Stimulated activated CD4-positive, alpha-beta T cell treated with anti-CD3 and anti-CD28 coated beads, Interleukin-4, amount 100 ng/mL, for 4 hours (primary cell): ENCODE results near the gene ENTPD1.
"Not testable (repeated sequence)": the region's sequence is repeated elsewhere in the genome, so short reads cannot be mapped to it uniquely, and the experiment has no call there.

Source experiments
- DNase-seq, 2 experiments: peaks; one replicate each; pipeline ENCODE4 v3.0.0-alpha.2; 2020

The ENTPD1 gene

GRCh38 chr10:95798096-95798855, 42.3 kb downstream of the ENTPD1 start:
- no peak for DNase-seq

GRCh38 chr10:95800286-95800685, 44.3 kb downstream of the ENTPD1 start:
- DNase-seq = not testable (repeated sequence)

DNA sequence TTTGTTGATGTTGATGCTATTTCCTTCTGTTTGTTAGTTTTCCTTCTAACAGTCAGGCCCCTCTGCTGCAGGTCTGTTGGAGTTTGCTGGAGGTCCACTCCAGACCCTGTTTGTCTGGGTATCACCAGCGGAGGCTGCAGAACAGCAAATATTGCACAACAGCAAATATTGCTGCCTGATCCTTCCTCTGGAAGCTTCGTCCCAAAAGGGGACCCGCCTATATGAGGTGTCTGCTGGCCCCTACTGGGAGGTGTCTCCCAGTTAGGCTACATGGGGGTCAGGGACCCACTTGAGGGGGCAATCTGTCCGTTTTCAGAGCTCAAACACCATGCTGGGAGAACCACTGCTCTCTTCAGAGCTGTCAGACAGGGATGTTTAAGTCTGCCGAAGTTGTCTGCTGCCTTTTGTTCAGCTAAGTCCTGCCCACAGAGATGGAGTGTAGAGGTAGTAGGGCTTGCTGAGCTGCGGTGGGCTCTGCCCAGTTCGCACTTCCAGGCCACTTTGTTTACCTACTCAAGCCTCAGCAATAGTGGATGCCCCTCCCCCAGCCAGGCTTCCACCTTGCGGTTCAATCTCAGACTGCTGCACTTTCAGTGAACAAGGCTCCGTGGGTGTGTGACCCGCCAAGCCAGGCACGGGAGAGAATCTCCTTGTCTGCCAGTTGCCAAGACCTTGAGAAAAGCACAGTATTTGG, 50.9 kb downstream of the ENTPD1 start:
- DNase-seq = not testable (repeated sequence)

DNA sequence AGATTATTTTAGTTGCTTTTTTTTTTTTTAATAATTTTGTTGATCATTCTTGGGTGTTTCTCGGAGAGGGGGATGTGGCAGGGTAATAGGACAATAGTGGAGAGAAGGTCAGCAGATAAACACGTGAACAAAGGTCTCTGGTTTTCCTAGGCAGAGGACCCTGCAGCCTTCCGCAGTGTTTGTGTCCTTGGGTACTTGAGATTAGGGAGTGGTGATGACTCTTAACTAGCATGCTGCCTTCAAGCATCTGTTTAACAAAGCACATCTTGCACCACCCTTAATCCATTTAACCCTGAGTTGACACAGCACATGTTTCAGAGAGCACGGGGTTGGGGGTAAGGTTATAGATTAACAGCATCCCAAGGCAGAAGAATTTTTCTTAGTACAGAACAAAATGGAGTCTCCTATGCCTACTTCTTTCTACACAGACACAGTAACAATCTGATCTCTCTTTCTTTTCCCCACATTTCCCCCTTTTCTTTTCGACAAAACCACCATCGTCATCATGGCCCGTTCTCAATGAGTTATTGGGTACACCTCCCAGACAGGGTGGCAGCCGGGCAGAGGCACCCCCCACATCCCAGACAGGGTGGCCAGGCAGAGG, 52.8 kb downstream of the ENTPD1 start:
- DNase-seq = not testable (repeated sequence)

DNA sequence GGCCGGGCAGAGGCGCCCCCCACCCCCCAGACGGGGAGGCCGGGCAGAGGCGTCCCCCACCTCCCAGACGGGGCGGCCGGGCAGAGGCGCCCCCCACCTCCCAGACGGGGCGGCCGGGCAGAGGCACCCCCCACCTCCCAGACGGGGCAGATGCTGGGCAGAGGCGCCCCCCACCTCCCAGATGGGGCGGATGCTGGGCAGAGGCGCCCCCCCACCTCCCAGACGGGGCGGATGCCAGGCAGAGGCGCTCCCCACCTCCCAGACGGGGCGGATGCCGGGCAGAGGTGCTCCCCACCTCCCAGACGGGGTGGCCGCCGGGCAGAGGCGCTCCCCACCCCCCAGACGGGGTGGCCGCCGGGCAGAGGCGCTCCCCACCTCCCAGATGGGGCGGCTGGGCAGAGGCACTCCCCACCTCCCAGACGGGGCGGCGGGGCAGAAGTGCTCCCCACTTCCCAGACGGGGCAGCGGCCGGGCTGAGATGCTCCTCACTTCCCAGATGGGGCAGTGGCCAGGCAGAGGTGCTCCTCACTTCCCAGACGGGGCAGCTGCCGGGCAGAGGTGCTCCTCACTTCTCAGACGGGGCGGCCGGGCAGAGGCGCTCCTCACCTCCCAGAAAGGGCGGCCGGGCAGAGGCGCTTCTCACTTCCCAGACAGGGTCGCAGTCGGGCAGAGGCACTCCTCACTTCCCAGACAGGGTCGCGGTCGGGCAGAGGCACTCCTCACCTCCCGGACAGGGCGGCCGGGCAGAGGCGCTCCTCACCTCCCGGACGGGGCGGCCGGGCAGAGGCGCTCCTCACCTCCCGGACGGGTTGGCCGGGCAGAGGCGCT, 53.6 kb downstream of the ENTPD1 start:
- no peak for DNase-seq

GRCh38 chr10:95810198-95810976, 54.4 kb downstream of the ENTPD1 start:
- DNase-seq = no peak

- DNase-seq = no peak
Observed at GRCh38 chr10:95813054-95813685, 57.2 kb downstream of the ENTPD1 start.

DNA sequence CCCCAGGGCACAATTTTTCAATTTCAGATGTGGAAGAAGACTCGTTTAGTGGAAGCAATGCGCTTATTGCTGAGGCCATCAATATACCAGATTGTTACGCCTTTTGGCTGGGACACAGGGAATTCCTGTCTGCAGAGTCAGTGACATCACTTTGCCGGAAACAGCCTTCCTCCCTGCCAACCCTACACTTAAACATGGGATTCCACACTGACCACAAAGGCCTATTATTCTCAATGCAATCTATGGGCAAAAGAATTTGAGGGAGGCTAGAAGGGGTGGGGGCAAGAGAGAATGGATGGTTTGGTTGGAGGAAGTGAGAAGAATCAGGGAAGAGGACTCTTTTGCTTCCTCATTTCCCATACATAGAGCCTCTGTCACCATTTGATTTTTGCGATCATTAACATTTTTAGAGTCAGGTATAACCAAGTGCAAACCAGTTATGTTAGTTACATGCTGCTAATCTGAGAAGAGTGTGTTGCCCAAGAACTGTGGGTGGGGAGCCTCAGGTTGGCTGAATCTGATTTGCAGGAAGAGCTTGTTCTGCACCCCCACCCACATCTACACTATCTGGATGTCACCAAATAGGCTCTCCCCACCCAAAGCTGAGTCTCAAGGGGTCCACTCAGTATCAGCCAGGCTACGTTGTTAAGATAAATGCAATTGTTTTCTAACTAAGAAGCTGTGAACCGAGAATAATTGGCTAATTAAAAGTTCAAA, 58.2 kb downstream of the ENTPD1 start:
- no peak for DNase-seq

DNA sequence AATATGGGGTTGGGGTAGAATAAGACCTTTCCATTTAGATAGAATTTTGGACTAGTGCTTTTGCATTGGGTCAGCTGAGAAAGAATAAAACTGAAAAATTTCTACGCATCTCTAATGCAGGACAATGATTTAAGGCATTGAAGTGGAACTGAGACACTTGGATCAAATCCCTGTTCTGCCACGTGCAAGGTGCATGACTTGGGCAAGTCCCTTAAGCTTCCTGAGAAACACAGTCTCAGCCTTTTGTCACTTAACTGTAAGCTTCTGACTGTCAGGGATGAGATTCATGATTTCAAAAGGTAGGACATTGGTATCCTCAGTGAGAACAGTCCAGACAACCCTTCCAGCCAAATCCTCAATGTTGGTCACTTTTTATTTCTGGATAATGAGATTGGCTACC, 59.2 kb downstream of the ENTPD1 start:
- no peak for DNase-seq

GRCh38 chr10:95815701-95816240, 59.8 kb downstream of the ENTPD1 start:
- DNase-seq = no peak

GRCh38 chr10:95818010-95818409, 62.0 kb downstream of the ENTPD1 start:
- no peak for DNase-seq

- no peak for DNase-seq
Observed at GRCh38 chr10:95818668-95819067, 62.7 kb downstream of the ENTPD1 start.

DNA sequence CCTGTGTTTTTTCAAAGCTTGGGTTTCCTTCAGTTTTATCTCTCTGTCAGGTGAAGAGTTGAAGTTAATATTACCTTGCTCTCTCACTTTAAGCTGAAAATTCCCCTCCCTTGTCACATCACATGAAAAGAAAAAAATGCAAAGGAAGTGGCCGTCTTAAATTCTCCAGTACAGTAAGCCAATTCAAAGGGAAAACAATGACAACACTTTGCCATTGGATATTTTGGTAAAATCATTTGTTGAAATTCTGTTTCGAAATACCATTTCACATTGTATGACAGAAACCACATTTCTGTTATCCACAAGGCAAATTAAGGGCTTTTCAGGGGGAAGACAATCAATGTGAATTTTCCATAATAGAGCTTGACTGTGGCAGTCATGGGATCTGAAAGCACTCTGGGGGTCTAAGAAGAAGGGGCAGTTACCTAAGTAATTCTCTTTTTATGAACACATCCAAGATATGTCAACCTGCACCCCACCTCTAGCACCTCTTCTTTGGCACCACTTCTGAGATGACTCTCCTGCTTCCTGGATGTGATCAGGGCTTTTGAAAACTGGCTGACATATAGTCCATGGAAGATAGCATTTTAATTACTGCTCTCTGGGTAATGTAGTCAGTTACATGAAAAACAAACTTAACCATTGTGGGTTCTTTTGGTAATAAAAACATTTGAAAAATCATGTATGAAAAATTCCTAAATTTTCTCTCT, 63.8 kb downstream of the ENTPD1 start:
- DNase-seq = no peak

DNA sequence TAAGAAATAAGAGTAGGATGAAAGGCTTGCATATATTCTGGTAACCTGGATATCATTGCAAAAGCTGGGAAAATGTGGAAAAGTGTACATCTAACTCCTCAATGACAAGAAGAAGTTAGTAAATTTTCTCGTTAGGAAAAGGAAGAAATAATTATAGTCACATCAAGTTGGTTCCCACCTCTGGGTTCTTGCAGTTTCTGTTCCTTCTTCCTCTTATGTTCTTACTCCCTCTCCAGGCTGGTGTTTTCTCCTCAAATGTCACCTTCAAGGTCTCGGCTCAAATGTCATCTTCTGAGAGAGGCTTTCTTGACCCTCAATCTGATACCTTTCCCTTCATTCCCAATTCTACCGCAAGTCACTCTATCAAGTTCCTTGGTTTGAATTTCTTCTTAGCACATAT, 64.4 kb downstream of the ENTPD1 start:
- DNase-seq = no peak

GRCh38 chr10:95821720-95822119, 65.8 kb downstream of the ENTPD1 start:
- DNase-seq = no peak

GRCh38 chr10:95830044-95830443, 74.1 kb downstream of the ENTPD1 start:
- no peak for DNase-seq

DNA sequence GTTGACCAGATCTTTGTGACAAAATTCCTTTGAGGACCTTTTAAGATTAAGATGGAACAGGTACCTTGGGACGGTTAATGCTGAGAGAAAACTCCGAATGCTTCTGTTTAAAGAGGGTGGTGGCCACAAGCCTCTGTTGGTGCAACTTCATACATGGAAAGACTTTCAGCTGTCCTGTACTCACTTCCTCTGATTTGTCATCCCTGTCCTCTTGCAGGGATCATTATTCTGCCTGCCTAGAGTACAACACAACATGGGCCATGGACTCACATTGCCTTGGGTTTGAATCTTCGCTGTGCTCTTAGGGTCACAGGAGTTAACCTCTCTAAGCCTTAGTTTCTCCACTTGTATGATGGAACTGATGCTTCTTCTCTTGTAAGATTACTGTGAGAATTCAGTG, 75.1 kb downstream of the ENTPD1 start:
- no peak for DNase-seq

DNA sequence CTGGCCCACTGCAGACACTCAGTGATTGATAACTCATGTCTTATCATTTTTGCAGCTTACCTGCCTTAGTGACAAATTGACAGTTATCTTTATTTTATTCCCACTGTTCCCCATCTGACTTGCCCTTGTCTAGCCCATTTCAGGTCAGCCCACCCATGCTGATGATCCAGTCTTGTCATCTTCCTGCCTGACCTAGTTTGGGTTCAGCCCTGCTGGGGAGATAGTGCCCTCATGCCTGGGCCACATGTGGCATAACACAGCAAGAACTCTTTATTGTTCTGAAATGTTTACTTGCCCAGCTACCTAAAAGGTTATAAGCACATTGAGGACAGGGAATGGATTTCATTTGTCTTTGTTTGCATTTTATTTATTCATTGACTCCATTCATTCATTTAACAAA, 75.6 kb downstream of the ENTPD1 start:
- no peak for DNase-seq

GRCh38 chr10:95832216-95833041, 76.5 kb downstream of the ENTPD1 start:
- peak in 1 of 2 experiments; percentile 9 for DNase-seq
